Osteoblast (primary cell): ENCODE data around the gene DISC1. TPM values are rescaled to one million over a fixed set of nuclear protein-coding genes. Genes with fewer than 3 reads are reported as not detected.

Experiments used
- DNase-seq: peaks from one replicate; pipeline ENCODE4 v3.0.0; 2011; ENCODE audit warnings: low spot score, mixed read lengths; ENCODE audit not compliant: insufficient read length; ENCODE audit errors: missing footprints
- H2AFZ ChIP-seq: 2 replicates; pipeline ENCODE4 v1.6.0; 2011; ENCODE audit warnings: mild to moderate bottlenecking, low read length
- H3K27ac ChIP-seq: 2 replicates; pipeline ENCODE4 v1.5.1; 2011; ENCODE audit warnings: mild to moderate bottlenecking, low read depth, low read length, moderate library complexity
- H3K27me3 ChIP-seq: 2 replicates; pipeline ENCODE4 v1.6.0; 2012; ENCODE audit warnings: mild to moderate bottlenecking, control low read depth, inconsistent platforms, low read length, moderate library complexity; ENCODE audit not compliant: insufficient read depth
- H3K36me3 ChIP-seq: 2 replicates; pipeline ENCODE4 v1.5.1; 2011; ENCODE audit warnings: mild to moderate bottlenecking, low read length, control low read depth, moderate library complexity; ENCODE audit not compliant: insufficient read depth
- H3K4me1 ChIP-seq: 2 replicates; pipeline ENCODE4 v1.5.1; 2011; ENCODE audit warnings: mild to moderate bottlenecking, low read length, control low read depth, moderate library complexity; ENCODE audit not compliant: insufficient read depth
- H3K4me2 ChIP-seq: 2 replicates; pipeline ENCODE4 v1.6.0; 2011; ENCODE audit warnings: mild to moderate bottlenecking, low read length; ENCODE audit not compliant: insufficient read depth
- H3K4me3 ChIP-seq: fragments of 200-600 bp; sonication (generic); 3 replicates; pipeline ENCODE4 v1.5.1; 2012; ENCODE audit warnings: mild to moderate bottlenecking, low read length, inconsistent platforms; ENCODE audit not compliant: insufficient read depth
- H3K79me2 ChIP-seq: 2 replicates; pipeline ENCODE4 v1.6.0; 2012; ENCODE audit warnings: mild to moderate bottlenecking, low read length, control low read depth, inconsistent platforms; ENCODE audit not compliant: insufficient read depth
- H3K9me3 ChIP-seq: 2 replicates; pipeline ENCODE4 v1.5.1; 2011; ENCODE audit warnings: low read depth, low read length, control low read depth
- H4K20me1 ChIP-seq: 2 replicates; pipeline ENCODE4 v1.6.0; 2012; ENCODE audit warnings: mild to moderate bottlenecking, low read length, control low read depth; ENCODE audit not compliant: insufficient read depth
- total RNA-seq: library from RNA; depleted of rRNA; stranded (reverse); fragments of >200 nt; gene quantifications from 2 replicates; pipeline ENCODE4 v1.2.3, GENCODE V29; 2012
- TF ChIP-seq, protein P1 (sequence below): IDR thresholded peaks from 2 replicates; pipeline ENCODE4 v1.5.1; 2011; ENCODE audit warnings: mild to moderate bottlenecking, low read depth, low read length, moderate library complexity; ENCODE audit errors: extremely low read depth

Gene DISC1
- total RNA-seq, 1 donor: 11.9 TPM

DNA sequence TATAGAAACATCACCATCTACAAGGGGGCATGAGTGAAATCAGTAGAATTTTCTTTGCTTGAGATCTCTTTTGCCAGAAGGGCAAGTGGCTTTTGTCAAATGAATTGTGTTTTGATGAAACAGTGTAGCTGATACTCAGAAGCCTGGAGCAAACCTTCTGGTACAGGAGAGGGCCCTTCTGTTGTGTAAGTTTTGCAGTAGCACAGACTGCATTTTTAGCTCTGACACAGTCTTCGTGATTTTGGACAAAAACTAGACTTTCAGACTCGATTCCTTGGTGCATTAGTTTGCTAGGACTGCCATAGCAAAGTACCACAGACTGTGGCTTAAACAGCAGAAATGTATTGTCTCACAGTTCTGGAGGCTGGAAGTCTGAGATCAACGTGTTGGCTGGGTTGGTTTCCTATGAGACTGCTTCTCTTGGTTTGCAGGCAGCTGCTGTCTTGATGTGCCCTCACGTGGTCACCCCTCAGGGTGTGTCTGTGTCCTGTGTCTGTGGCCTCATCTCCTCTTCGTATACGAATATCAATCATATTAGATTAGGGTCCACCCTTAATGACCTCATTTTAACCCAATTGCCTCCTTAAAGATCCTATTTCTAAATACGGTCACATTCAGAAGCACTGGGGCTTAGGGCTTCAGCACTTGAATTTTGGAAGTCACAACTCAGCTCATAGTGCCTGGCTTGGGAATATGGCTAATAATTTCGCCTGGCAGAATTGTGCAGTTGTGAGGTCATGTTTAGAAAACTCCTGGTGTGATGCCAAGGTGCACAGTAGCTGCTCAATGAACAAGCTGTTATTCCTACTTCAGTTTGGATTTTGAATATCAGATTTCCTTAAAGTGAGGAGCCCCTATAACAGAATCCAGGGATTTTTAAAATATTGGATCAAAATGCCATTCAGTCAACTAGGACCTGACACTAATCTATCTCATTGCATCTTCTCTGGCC is 21.2 kb upstream of the DISC1 start:
- Histone ChIP-seq H3K4me2 (no peak overlapping the region), H3K79me2 (no peaks in the 10 kb centered on the region), H3K27ac (no peak overlapping the region), H2AFZ (no peak overlapping the region), H3K4me3 (no peak overlapping the region), H3K36me3 (no peaks in the 10 kb centered on the region), H3K9me3 (no peaks in the 10 kb centered on the region), H3K27me3 (no peaks in the 10 kb centered on the region), H3K4me1 (peaks cover 5% of the 10 kb centered on the region), H4K20me1 (no peaks in the 10 kb centered on the region)
- TF ChIP-seq, protein P1, sequence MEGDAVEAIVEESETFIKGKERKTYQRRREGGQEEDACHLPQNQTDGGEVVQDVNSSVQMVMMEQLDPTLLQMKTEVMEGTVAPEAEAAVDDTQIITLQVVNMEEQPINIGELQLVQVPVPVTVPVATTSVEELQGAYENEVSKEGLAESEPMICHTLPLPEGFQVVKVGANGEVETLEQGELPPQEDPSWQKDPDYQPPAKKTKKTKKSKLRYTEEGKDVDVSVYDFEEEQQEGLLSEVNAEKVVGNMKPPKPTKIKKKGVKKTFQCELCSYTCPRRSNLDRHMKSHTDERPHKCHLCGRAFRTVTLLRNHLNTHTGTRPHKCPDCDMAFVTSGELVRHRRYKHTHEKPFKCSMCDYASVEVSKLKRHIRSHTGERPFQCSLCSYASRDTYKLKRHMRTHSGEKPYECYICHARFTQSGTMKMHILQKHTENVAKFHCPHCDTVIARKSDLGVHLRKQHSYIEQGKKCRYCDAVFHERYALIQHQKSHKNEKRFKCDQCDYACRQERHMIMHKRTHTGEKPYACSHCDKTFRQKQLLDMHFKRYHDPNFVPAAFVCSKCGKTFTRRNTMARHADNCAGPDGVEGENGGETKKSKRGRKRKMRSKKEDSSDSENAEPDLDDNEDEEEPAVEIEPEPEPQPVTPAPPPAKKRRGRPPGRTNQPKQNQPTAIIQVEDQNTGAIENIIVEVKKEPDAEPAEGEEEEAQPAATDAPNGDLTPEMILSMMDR: no peak
- no peak for DNase-seq

DNA sequence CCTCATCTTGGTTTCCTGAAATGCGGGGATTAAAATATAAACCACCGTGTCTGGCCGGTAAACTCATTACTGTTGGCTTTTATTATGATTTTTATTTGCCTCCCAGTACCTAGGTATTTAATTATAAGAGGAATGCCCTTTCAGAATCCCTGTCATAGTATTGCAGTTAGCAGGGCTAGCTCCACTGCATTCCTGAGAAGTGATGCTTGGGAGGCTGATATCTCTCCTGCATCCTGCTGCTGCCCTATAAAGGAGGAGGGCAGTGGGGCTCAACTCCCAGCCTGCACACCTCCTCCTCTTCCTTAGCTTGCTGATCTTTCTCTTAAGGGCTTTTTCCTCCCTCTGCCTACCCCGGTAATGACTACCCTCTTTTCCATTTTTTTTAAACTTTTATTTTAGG is 19.9 kb upstream of the DISC1 start:
- no peak for DNase-seq

DNA sequence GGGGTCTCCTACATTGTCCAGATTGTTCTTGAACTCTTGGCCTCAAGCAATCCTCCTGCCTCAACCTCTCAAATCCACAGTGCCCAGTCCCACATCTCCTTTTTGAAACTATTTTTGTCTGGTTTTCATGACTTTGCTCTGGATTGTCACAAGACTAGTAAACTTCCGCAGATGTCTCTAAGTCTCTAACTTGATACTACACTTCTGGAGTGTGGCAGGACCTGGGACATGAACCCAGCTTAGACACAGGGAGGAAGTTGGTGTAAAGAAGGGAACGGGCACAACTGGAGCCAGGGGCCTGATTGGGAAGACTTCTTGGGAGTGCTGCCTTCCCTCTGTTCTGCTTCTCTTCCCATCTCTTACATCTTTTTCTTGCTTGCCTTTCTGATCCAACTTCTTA is 16.2 kb upstream of the DISC1 start:
- Histone ChIP-seq H3K4me1 (no peaks in the 10 kb centered on the region), H3K27ac (no peak overlapping the region), H3K27me3 (no peaks in the 10 kb centered on the region), H2AFZ (no peak overlapping the region), H4K20me1 (no peaks in the 10 kb centered on the region), H3K4me3 (no peak overlapping the region), H3K79me2 (no peaks in the 10 kb centered on the region), H3K36me3 (no peaks in the 10 kb centered on the region), H3K4me2 (no peak overlapping the region), H3K9me3 (no peaks in the 10 kb centered on the region)
- TF ChIP-seq, protein P1: no peak
- DNase-seq: no peak

More for the DNA sequence above, 19.9 kb upstream of the DISC1 start:
- no peaks in the 10 kb centered on the region for H3K27me3 ChIP-seq
- H3K27ac ChIP-seq: no peak overlapping the region
- peaks cover 5% of the 10 kb centered on the region for H3K4me1 ChIP-seq
- H3K4me2 ChIP-seq: no peak overlapping the region
- TF ChIP-seq, protein P1: no peak
- H2AFZ ChIP-seq: no peak overlapping the region
- no peak overlapping the region for H3K4me3 ChIP-seq
- no peaks in the 10 kb centered on the region for H3K36me3 ChIP-seq
- H4K20me1 ChIP-seq: no peaks in the 10 kb centered on the region
- no peaks in the 10 kb centered on the region for H3K9me3 ChIP-seq
- H3K79me2 ChIP-seq: no peaks in the 10 kb centered on the region

DNA sequence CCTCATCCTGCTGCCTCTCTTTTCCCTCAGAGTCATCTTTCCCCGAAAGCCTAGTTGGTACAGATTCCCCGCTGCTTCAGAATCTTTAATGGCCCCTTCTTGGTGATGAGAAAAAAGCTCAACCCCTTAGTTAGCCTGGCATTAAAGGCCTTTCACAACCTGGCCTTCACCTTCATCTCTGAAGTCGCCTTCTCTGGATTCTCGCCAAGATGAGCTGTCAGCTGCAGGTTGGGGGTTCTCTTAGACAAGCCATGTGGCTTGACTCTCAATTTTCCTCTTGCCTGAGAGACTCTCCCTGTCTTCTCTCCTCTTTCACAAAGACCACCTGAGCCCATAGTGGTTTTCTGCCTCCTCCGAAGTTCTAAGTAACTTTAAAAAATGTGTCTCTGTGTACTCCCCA is 15.5 kb upstream of the DISC1 start:
- DNase-seq: no peak
- Histone ChIP-seq H4K20me1 (no peaks in the 10 kb centered on the region), H3K4me1 (no peaks in the 10 kb centered on the region), H3K36me3 (no peaks in the 10 kb centered on the region), H3K27ac (no peak overlapping the region), H3K27me3 (no peaks in the 10 kb centered on the region), H3K9me3 (no peaks in the 10 kb centered on the region), H3K4me2 (no peak overlapping the region), H3K79me2 (no peaks in the 10 kb centered on the region), H2AFZ (no peak overlapping the region), H3K4me3 (no peak overlapping the region)
- TF ChIP-seq, protein P1: no peak
